Left cardiac atrium (tissue), 4 donors: ENCODE measurements around the gene BMP8B. TPM values are rescaled to one million over a fixed set of nuclear protein-coding genes. Genes with fewer than 3 reads are reported as not detected.

Source experiments
- ATAC-seq, 2 donors: fragments of 200-7000 bp; cut with Tn5 transposase; one replicate each; pipeline ENCODE4 v1.9.1; 2020; ENCODE audit warnings: mild to moderate bottlenecking in 2 of 2, moderate library complexity in 2 of 2
- DNase-seq: peaks from one replicate; pipeline ENCODE4 v3.0.0-alpha.2; 2020
- intact Hi-C, 2 donors: fragments of 100-400 bp; cut with DNase I; formaldehyde crosslinking; loops; one replicate each; pipeline versions ENCODE4 v1.14.1 to v1.15.1; 2022 to 2023
- total RNA-seq, 2 donors: library from RNA; stranded (reverse); fragmentation: NEBNext Ultra II Directional; extraction: Animal tissue kit (Norgen Biotek cat#: 25700); gene quantifications; one replicate each; pipeline ENCODE4 v1.2.1, GENCODE V29; 2021
- donor health status: DM: no; HTN: yes; CAD: no.
- donor health status: DM: no; HTN: yes; CAD: no; lungs with severe emphysema.
- donor health status: DM: yes; HTN: yes; CAD: no.
- donor health status: Dilated cardiomyopathy.

BMP8B gene
- total RNA-seq, 2 donors from 2014 or later: 0.44 to 0.59 TPM

DNA sequence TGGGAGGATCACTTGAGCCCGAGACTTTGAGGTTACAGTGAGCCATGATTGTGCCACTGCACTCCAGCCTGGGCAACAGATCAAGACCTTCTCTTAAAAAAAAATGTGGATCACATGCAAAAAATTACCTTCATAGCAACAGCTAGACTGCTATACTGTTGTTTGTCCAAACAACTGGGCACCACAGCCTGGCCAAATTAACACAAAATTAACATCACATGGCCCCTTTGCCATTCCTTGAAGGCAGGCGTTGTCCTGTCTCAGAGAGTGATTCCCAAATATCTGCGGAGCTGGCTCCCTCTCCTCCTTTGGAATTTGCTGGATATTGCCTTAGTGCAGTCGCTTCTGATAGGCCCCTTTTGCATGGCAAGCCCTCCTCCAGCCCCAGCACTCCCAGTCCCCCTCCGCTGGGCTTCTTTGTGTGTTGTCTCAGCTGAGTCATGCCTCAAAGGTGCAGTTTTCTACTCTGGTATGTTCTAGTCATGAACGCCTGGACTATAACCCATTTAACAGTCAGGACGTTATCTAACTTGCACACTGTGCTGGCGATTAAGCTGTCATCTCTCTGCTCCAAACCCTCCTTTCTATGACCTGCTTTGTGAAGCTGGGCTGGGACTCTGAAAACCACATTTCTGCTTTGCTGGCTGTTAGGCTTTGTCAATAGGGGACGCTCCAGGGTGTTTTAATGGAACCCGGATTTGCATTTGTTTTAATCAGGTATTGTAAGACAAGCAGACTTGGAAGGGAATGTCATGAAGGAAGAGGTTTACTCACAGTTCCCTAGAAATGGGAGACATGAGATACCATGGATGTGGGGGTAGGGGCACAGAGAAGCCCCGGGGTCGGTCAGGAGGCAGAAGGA, 77.3 kb downstream of the BMP8B start:
- ATAC-seq: peak; percentile 23 to 79
- intact Hi-C loops: no loop called here
- no peak for DNase-seq

DNA sequence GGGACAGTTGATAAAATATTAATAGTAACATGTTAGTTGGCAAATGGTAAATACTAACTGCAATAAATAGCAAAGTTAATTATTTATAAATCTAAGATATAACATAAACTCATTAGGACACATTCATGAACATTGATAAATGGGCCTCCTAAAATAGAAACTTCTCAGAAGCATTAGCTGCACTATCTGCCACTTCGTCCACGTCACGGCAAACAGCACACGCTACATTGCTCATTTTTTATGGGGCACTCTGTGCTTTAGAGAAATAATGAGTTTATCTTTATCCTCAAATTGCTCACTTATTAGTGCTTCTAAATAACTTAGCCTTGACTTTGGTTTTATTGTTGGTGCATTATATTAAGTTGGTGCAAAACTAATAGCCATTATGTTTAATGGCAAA, 81.2 kb downstream of the BMP8B start:
- intact Hi-C loops: no loop called here
- DNase-seq: no peak
- no peak for ATAC-seq

Other genes starting within 250 kb of the BMP8B start
- gene PABPC4, start 212.1 kb downstream of the BMP8B start, total RNA-seq: 100 to 1,000 TPM; 206 to 343 TPM
- 10 to 100 TPM; 19.1 to 40.0 TPM for gene HEYL, start 149.2 kb downstream of the BMP8B start, total RNA-seq
- gene NT5C1A, start 116.8 kb downstream of the BMP8B start, total RNA-seq: 10 to 100 TPM; 10.6 to 22.8 TPM
- gene HPCAL4, start 97.4 kb downstream of the BMP8B start, total RNA-seq: 1 to 10 TPM in 1 of 2 donors, under 1 TPM in 1; 0.58 to 2.6 TPM
- gene PPIE, start 50.0 kb downstream of the BMP8B start, total RNA-seq: 10 to 100 TPM; 26.4 to 30.8 TPM
- gene OXCT2, start 17.5 kb downstream of the BMP8B start, total RNA-seq: 10 to 100 TPM in 1 of 2 donors, 1 to 10 TPM in 1; 4.7 to 16.2 TPM
- 10 to 100 TPM; 13.0 to 20.5 TPM for gene TRIT1, start 94.6 kb upstream of the BMP8B start, total RNA-seq
- gene MYCL, start 113.1 kb upstream of the BMP8B start, total RNA-seq: under 1 TPM; 0.76 to 0.77 TPM
- gene MFSD2A, start 166.3 kb upstream of the BMP8B start, total RNA-seq: 1 to 10 TPM; 3.7 to 3.8 TPM